Measurements from ENCODE around the gene GRIK4. TPM values are rescaled to one million over a fixed set of nuclear protein-coding genes. Genes with fewer than 3 reads are reported as not detected.

Gene GRIK4
- total and polyA plus RNA-seq, 12 donors: 0.33 to 4.8 (median 3.0) TPM

GRCh38 chr11:120744016-120744994 is 232.8 kb downstream of the GRIK4 start:
- no peaks in the 10 kb centered on the region for H3K36me3 ChIP-seq (replicated peaks in 1 of 2)
- H3K4me1 ChIP-seq (replicated peaks in 1 of 2): no peaks in the 10 kb centered on the region
- intact Hi-C loops (cut with DNase I): no loop called here
- TF ChIP-seq CTCF (IDR thresholded peaks at IDR 0.05) (no peak), POLR2A (IDR thresholded peaks at IDR 0.05) (no peak)
- no peaks in the 10 kb centered on the region for H3K9me3 ChIP-seq (replicated peaks in 1 of 3)
- H3K4me3 ChIP-seq: no peak overlapping the region
- 82 to 89% (median 85%) methylated on average over 13 to 14 of the region's 14 CpGs for whole genome bisulfite sequencing, 4 donors
- no peak overlapping the region for H3K27ac ChIP-seq
- no peak for DNase-seq
- no peaks in the 10 kb centered on the region for H3K27me3 ChIP-seq

GRCh38 chr11:120746376-120746775 is 234.8 kb downstream of the GRIK4 start:
- no peak overlapping the region for H3K27ac ChIP-seq
- intact Hi-C loops (cut with DNase I): no loop called here
- H3K4me1 ChIP-seq (replicated peaks in 1 of 2): no peaks in the 10 kb centered on the region
- H3K9me3 ChIP-seq (replicated peaks in 1 of 3): no peaks in the 10 kb centered on the region
- no peak overlapping the region for H3K4me3 ChIP-seq
- DNase-seq: no peak
- no peak for TF ChIP-seq CTCF (IDR thresholded peaks at IDR 0.05)
- 75 to 84% (median 78%) methylated on average over 3 of the region's 3 CpGs for WGBS, 4 donors
- no peaks in the 10 kb centered on the region for H3K27me3 ChIP-seq
- H3K36me3 ChIP-seq (replicated peaks in 1 of 2): no peaks in the 10 kb centered on the region

- intact Hi-C loops (cut with DNase I): no loop called here
- WGBS, 4 donors: 72 to 81% (median 76%) methylated on average over 12 of the region's 12 CpGs
Observed at GRCh38 chr11:120746836-120747609, 235.5 kb downstream of the GRIK4 start.

More at GRCh38 chr11:120746836-120747609, 235.5 kb downstream of the GRIK4 start:
- no peaks in the 10 kb centered on the region for H3K4me1 ChIP-seq (replicated peaks in 1 of 2)
- H3K27ac ChIP-seq: no peak overlapping the region
- H3K4me3 ChIP-seq: no peak overlapping the region
- H3K27me3 ChIP-seq: no peaks in the 10 kb centered on the region
- no peaks in the 10 kb centered on the region for H3K36me3 ChIP-seq (replicated peaks in 1 of 2)
- no peak for TF ChIP-seq CTCF (IDR thresholded peaks at IDR 0.05)
- no peak for TF ChIP-seq POLR2A (IDR thresholded peaks at IDR 0.05)
- no peaks in the 10 kb centered on the region for H3K9me3 ChIP-seq (replicated peaks in 1 of 3)
- no peak for DNase-seq
